ENCODE measurements around the gene CTNNBL1. TPM values are rescaled to one million over a fixed set of nuclear protein-coding genes. Genes with fewer than 3 reads are reported as not detected.
"Not testable (repeated sequence)": the region's sequence is repeated elsewhere in the genome, so short reads cannot be mapped to it uniquely, and the experiment has no call there.

CTNNBL1 gene
- total RNA-seq, 1 experiment from 2014 or later: 49.1 TPM

DNA sequence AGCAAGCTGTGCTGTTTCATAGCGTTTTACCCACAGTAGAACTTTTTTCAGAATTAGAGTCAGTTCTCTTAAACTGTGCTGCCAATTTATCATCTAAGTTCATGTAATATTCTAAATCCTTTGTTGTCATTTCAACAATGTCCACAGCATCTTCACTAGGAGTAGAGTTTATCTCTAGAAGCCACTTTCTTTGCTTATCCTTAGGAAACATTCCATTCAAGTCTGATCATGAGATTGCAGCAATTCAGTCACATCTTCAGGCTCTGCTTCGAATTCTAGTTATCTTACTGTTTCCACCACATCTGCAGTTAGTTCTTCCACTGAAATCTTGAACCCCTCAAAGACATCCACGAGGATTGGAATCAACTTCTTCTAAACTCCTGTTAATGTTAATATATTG is 12.5 kb downstream of the CTNNBL1 start:
- peaks cover 5% of the 10 kb centered on the region; the same call in 1 of the 2 replicates for H3K4me1 ChIP-seq (replicated peaks)
- DNase-seq (ENCODE audit: low read depth in 1 of 2, low spot score in 2 of 2): no peak
- H3K27me3 ChIP-seq (replicated peaks): no peaks in the 10 kb centered on the region
- H3K36me3 ChIP-seq: no peaks in the 10 kb centered on the region
- H3K9me3 ChIP-seq (replicated peaks): no peaks in the 10 kb centered on the region
- no peak overlapping the region for H3K27ac ChIP-seq
- no peak overlapping the region for H3K4me3 ChIP-seq

DNA sequence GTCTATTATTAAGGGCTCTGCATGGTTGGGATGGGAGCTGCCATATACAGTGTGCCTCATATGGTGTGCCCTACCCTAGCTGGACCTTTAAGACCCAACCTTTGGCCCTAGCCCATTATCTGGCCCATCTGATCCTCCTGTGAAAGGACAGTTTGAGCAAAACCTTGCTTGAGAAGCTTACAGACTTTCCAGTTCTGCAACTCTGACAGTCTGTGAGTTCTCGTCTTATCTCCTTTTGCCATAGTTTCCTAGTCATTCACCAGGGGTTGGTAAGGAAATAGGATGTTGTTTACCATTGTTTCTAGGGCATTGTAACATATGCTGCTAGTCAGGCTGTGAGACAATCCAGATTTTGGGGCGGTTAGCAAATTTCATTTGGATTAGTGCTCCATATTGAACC is 17.2 kb downstream of the CTNNBL1 start:
- H3K36me3 ChIP-seq: no peaks in the 10 kb centered on the region
- H3K9me3 ChIP-seq (replicated peaks): no peaks in the 10 kb centered on the region
- H3K4me1 ChIP-seq (replicated peaks): peaks cover 5% of the 10 kb centered on the region; the same call in 1 of the 2 replicates
- H3K4me3 ChIP-seq: no peak overlapping the region
- no peaks in the 10 kb centered on the region for H3K27me3 ChIP-seq (replicated peaks)
- H3K27ac ChIP-seq: no peak overlapping the region
- no peak for DNase-seq (ENCODE audit: low read depth in 1 of 2, low spot score in 2 of 2)

DNA sequence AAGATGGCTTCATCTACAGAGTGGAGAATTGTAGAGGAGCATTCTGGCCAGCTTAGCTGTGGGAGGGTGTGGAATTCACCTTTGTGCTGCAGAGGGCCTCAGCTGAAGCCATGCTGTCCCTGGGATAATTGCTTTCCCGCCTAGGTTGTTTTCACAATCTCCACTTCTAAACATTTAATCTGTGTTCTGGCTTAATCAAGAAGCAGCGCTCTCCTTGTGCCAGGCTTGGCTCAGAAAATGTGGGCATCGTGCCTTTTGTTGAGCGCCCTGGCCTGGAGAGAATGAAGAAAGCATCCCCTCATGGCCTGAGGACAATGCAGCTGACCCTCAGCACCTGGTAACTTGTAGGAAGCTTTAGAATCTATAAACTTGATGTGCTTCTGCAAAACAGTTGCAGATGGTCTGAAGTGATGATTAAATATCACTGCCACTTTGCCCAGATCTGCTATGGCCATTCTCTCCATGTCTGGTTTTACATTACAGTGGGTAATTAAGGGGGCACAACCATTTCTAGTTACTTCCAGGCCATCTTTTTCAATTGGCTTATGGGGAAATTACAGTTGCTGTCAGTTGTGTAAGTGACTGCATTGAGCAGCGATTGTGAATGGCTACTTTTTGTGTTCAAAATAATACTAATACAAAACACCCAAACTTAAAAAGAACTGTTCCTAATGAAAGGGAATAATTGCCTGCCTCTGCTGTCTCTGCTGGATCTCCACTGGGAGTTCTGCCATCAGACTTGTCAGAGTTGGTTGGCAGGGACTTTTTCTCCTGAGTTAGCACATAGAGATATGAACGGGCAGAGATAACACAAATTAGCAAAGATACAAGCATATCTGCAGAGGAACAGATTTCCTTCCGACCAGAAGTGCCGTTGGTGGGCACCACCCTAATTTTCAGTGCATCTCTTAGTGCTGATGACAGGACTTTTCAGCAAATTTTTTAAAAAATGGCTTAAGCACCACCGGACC is 18.4 kb downstream of the CTNNBL1 start:
- no peak overlapping the region for H3K27ac ChIP-seq
- H3K4me3 ChIP-seq: no peak overlapping the region
- peaks cover 5% of the 10 kb centered on the region for H3K4me1 ChIP-seq (replicated peaks)
- DNase-seq (ENCODE audit: low read depth in 1 of 2, low spot score in 2 of 2): no peak
- H3K36me3 ChIP-seq: no peaks in the 10 kb centered on the region
- H3K27me3 ChIP-seq (replicated peaks): no peaks in the 10 kb centered on the region
- H3K9me3 ChIP-seq (replicated peaks): no peaks in the 10 kb centered on the region

DNA sequence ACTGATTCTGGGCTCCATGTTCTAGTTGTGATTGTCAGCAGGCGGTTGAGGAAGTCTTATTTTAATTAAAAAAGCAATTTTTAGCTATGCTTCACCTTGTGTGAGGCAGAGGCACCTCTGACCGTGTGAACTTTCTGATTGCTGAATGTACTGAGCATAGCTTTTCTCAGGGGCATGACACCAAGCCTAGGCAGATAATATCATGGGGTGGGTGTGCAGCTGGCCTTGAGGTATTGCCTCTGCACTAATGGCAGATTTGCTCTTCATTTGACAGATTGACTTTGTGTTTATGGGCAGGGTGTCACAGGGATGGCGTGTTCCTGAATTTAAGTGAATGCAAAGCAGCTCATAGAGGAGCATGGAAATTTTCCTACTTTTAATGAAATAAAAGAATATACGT is 19.6 kb downstream of the CTNNBL1 start:
- H3K27me3 ChIP-seq (replicated peaks): no peaks in the 10 kb centered on the region
- H3K4me3 ChIP-seq: no peak overlapping the region
- H3K36me3 ChIP-seq: no peaks in the 10 kb centered on the region
- H3K4me1 ChIP-seq (replicated peaks): peaks cover 5% of the 10 kb centered on the region
- H3K9me3 ChIP-seq (replicated peaks): no peaks in the 10 kb centered on the region
- H3K27ac ChIP-seq: no peak overlapping the region
- no peak for DNase-seq (ENCODE audit: low read depth in 1 of 2, low spot score in 2 of 2)

DNA sequence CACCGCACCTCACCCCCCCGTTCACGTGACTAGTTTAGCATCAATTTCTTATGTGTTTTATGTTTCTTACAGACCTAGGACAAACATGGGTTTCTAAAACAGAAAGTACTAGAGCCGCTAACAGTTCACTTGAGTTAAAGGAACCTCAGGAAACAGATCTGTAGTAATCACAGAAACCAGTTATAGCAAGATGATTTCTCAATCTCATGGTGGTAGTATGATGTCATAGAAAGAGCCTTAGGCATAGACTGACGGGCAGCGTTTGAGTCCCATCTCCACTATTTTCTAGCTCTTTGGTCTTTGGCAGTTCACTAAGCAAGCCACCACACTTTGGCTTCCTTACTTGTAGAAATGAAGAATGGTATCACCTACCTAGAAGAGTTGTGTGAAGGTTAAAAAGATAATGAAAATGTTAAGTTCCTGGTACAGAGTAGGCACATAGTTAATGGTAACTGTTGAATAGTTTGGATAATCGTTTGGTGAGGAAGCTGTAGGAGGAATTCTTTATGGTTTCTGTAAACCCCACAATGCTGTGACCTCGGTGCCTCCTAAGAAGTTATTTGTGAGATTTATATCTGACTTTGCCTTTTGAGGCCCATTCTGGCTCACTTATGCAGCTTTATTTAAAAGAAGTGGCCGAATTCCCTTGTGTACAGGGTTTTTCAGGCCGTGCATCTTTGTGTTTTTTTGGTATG is 21.3 kb downstream of the CTNNBL1 start:
- H3K4me3 ChIP-seq: no peak overlapping the region
- peaks cover 5% of the 10 kb centered on the region for H3K4me1 ChIP-seq (replicated peaks)
- no peaks in the 10 kb centered on the region for H3K36me3 ChIP-seq
- no peak for DNase-seq (ENCODE audit: low read depth in 1 of 2, low spot score in 2 of 2)
- H3K9me3 ChIP-seq (replicated peaks): no peaks in the 10 kb centered on the region
- H3K27me3 ChIP-seq (replicated peaks): no peaks in the 10 kb centered on the region
- no peak overlapping the region for H3K27ac ChIP-seq

DNA sequence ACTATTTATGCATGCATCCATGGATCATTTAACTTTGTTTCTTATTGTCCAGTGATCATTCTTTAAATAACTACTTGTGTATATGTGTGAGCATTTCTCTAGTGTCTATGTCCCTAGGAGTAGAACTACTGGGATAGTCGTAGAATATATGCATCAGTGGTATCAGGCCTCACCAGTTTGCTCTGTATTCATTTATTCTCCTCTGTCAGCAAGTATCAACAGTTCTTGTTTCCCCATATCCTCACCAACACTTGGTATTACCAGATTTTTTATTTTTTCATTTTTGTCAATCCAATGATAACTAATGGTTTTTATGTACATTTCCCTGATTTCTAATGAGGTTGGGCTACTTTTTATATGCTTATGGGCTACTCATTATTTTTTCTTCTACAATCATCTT is 27.9 kb downstream of the CTNNBL1 start:
- no peaks in the 10 kb centered on the region; the same call in 1 of the 2 replicates for H3K4me1 ChIP-seq (replicated peaks)
- no peaks in the 10 kb centered on the region for H3K36me3 ChIP-seq

DNA sequence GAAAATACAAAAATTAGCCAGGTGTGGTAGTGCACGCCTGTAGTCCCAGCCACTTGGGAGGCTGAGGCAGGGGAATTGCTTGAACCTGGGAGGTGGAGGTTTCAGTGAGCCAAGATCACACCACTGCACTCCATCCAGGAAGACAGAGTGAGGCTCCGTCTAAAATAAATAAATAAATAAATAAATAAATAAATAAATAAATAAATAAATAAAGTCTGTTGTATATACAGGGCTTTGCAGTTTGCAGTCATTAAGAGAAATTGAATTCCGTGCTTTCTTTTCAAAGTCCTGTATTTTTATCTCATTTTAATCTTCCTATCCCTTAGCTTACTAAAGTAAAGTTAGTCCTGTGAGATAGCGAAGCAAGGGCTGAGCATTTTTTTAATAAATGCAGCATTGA is 28.5 kb downstream of the CTNNBL1 start:
- not testable (repeated sequence) for H3K4me3 ChIP-seq; H3K27me3 ChIP-seq (replicated peaks); DNase-seq (ENCODE audit: low read depth in 1 of 2, low spot score in 2 of 2); H3K4me1 ChIP-seq (replicated peaks); H3K36me3 ChIP-seq; H3K9me3 ChIP-seq (replicated peaks); H3K27ac ChIP-seq

More for the DNA sequence above, 27.9 kb downstream of the CTNNBL1 start:
- 0 out of 2 replicates have a peak, but pooled peaks cover 3% of the 10 kb centered on the region for H3K9me3 ChIP-seq (replicated peaks)
- no peak overlapping the region for H3K27ac ChIP-seq
- H3K4me3 ChIP-seq: no peak overlapping the region
- DNase-seq (ENCODE audit: low read depth in 1 of 2, low spot score in 2 of 2): no peak
- H3K27me3 ChIP-seq (replicated peaks): no peaks in the 10 kb centered on the region

DNA sequence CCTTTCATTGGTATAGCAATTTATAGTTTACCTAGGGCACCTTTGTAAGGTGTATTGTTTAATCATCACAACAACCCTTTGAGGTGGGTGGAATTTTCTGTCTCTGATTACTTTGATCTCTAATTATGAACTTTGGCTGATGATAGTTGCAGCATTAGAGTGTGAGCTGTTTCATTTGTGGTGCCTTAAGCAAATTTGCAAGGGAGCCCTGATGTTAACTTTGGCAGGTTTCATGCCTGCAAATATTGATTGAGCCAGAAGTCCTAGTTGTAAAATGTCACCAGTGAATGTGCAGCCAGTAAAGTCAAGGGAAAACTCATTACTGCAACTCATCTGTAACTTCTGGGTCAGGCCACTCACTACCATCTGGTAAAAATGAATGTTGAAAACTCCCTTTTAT is 29.8 kb downstream of the CTNNBL1 start:
- Histone ChIP-seq H3K4me3 (no peak overlapping the region), H3K4me1 (replicated peaks) (no peaks in the 10 kb centered on the region), H3K27ac (no peak overlapping the region), H3K27me3 (replicated peaks) (no peaks in the 10 kb centered on the region), H3K36me3 (0 out of 2 replicates have a peak, but pooled peaks cover 3% of the 10 kb centered on the region), H3K9me3 (replicated peaks) (0 out of 2 replicates have a peak, but pooled peaks cover 3% of the 10 kb centered on the region)
- DNase-seq (ENCODE audit: low read depth in 1 of 2, low spot score in 2 of 2): no peak

DNA sequence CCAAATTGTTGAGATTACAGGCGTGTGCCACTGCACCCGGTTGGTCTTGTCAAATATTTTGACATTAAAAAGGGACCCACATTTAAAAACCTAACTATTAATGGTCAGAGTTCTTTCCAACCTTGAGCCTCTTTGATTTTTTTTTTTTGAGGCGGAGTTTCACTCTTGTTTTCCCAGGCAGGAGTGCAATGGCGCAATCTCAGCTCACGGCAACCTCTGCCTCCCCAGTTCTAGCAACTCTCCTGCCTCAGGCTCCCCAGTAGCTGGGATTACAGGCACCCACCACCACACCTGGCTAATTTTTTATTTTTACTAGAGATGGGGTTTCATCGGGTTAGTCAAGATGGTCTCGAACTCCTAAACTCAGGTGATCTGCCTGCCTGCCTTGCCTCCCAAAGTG is 31.3 kb downstream of the CTNNBL1 start:
- H3K4me3 ChIP-seq: no peak overlapping the region
- H3K27me3 ChIP-seq (replicated peaks): no peaks in the 10 kb centered on the region
- H3K4me1 ChIP-seq (replicated peaks): no peaks in the 10 kb centered on the region
- H3K9me3 ChIP-seq (replicated peaks): 0 out of 2 replicates have a peak, but pooled peaks cover 3% of the 10 kb centered on the region
- H3K27ac ChIP-seq: no peak overlapping the region
- H3K36me3 ChIP-seq: 0 out of 2 replicates have a peak, but pooled peaks cover 3% of the 10 kb centered on the region
- DNase-seq (ENCODE audit: low read depth in 1 of 2, low spot score in 2 of 2): no peak

DNA sequence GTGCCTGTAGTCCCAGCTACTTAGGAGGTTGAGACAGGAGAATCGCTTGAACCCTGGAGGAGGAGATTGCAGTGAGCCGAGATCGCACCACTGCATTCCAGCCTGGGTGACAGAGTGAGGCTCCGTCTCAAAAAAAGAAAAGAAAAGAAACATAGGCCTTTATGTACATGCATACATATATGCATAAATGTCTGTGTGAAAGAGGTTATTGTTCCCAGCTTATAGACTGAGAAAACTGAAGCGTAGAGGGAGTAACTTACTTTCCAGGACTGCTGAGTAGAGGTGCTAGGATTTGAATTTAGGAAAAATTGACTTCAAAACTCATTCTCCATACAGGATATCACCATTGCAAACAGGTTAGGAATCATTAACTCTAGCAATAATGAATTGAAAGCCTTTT is 32.0 kb downstream of the CTNNBL1 start:
- H3K4me3 ChIP-seq: no peak overlapping the region
- no peaks in the 10 kb centered on the region for H3K4me1 ChIP-seq (replicated peaks)
- H3K27ac ChIP-seq: no peak overlapping the region
- no peaks in the 10 kb centered on the region for H3K27me3 ChIP-seq (replicated peaks)
- no peak for DNase-seq (ENCODE audit: low read depth in 1 of 2, low spot score in 2 of 2)
- no peaks in the 10 kb centered on the region for H3K9me3 ChIP-seq (replicated peaks)
- H3K36me3 ChIP-seq: 0 out of 2 replicates have a peak, but pooled peaks cover 3% of the 10 kb centered on the region

DNA sequence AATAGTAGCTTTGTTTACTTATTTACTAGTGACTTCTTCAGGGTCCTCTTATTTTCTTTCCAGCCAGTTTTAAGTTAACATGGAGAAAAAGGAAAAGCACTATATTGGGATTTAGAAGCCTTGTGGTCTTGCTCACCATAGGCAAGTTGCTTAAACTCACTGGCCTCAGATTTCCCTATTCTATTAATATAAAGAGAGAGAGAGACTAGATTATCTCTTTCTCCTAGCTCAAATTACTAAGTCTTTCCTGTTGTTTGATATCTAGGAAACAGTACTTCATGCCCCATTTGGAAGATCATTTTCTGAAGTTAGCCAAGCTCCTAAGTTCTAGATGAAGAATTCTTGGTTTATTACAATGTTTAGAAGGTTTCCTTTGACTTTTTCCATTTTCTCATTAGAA is 32.5 kb downstream of the CTNNBL1 start:
- Histone ChIP-seq H3K4me1 (replicated peaks) (no peaks in the 10 kb centered on the region), H3K27me3 (replicated peaks) (no peaks in the 10 kb centered on the region), H3K36me3 (0 out of 2 replicates have a peak, but pooled peaks cover 3% of the 10 kb centered on the region), H3K4me3 (no peak overlapping the region), H3K27ac (no peak overlapping the region), H3K9me3 (replicated peaks) (no peaks in the 10 kb centered on the region)
- DNase-seq (ENCODE audit: low read depth in 1 of 2, low spot score in 2 of 2): no peak

DNA sequence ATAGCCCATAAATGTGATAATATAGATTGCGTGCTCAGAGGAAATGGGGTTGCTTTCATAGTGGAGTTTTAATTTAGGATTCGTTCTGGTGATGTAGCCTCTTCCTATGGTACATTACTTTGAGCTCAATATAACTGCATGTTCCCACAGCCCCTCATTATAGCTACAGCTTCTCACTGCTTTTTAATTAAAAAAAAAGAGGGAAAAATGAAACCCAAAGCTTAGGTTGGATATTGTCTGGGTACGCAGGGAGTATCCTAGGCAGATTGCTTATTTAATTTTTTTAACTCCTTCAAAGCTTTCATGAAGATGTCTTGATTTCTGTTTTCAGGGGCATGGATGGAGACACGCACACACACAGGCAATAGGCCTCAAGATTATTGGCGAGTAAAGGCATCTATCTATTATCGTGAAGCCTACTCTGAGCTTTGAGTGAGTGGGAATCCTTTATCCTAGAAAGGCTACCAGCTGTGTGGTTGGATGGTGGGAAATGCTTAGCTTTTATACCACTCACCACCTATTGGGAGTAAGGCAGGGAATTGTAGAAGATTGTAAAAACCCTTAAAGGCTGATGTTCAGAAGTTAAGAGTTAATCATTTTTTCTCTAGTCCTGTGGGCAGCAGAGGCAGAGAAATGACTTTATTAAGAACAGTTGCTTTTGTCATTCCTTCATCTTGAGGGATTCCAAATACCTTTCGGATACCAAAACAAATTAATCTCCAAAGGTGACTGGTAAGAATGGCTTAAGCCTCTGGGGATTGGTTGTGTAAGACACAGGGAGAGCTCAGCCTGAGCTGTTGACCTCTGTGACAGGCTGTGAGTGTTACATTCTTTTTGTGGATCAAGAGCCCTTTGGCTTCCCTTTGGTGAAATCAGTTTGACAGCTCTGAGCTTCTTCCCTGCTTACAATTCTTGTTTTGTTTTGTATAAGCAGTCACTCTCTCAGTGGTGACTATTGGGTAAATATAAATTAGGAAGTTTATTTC is 33.4 kb downstream of the CTNNBL1 start:
- no peak for DNase-seq (ENCODE audit: low read depth in 1 of 2, low spot score in 2 of 2)
- H3K4me1 ChIP-seq (replicated peaks): no peaks in the 10 kb centered on the region
- H3K4me3 ChIP-seq: no peak overlapping the region
- no peak overlapping the region for H3K27ac ChIP-seq
- H3K36me3 ChIP-seq: 0 out of 2 replicates have a peak, but pooled peaks cover 3% of the 10 kb centered on the region
- H3K27me3 ChIP-seq (replicated peaks): no peaks in the 10 kb centered on the region
- no peaks in the 10 kb centered on the region for H3K9me3 ChIP-seq (replicated peaks)

All from SJSA1 (cell line).